HCT116 (cell line): ENCODE measurements around the gene B4GALT4. TPM values are rescaled to one million over a fixed set of nuclear protein-coding genes. Genes with fewer than 3 reads are reported as not detected.

Experiments
- ATAC-seq: fragments of 200-7000 bp; cut with Tn5 transposase; 2 replicates; pipeline ENCODE4 v1.9.1; 2020; ENCODE audit warnings: mild to moderate bottlenecking, moderate library complexity
- BruUV-seq: library from RNA; stranded (reverse); fragments of 400-500 nt; replicated peaks from 2 replicates; lab custom pipeline; 2021; lab: Mats Ljungman, UMichigan
- CTCF ChIA-PET: fragments of 300-600 bp; sonication (Branson Sonifier 250); formaldehyde crosslinking; loops from one replicate; lab custom pipeline; 2021; ENCODE audit warnings: antibody characterized with exemption; lab: Charles Lee
- POLR2A ChIA-PET: fragments of 300-600, 350-600 bp; sonication (Branson Sonifier 250); formaldehyde crosslinking; loops from one replicate; lab custom pipeline; 2021; ENCODE audit warnings: antibody characterized with exemption; lab: Charles Lee
- RAD21 ChIA-PET, 2 experiments: fragments of 300-600 bp; sonication (Branson Sonifier 250); formaldehyde crosslinking; loops; one replicate each; lab custom pipeline; 2023; ENCODE audit warnings: low total read pairs in 2 of 2; ENCODE audit not compliant: uncharacterized antibody in 2 of 2, unreplicated experiment in 2 of 2, low non-redundant PET in 1 of 2; lab: Charles Lee
- DNase-seq: peaks from one replicate; pipeline ENCODE4 v3.0.0-alpha.2; 2010; ENCODE audit warnings: low read depth, low spot score
- H2AFZ ChIP-seq: fragments of 200-600 bp; shearing (Covaris generic), sonication (generic); 2 replicates; pipeline ENCODE4 v1.6.1; 2017; ENCODE audit warnings: low read depth, mixed run types, mixed read lengths, antibody characterized with exemption, low read length; ENCODE audit not compliant: poor library complexity, severe bottlenecking
- H3K27ac ChIP-seq: 2 replicates; pipeline ENCODE4 v1.5.1; 2012; ENCODE audit warnings: low read depth, low read length
- H3K27me3 ChIP-seq: fragments of 200-600 bp; sonication (generic); 2 replicates; pipeline ENCODE4 v1.6.1; 2016; ENCODE audit warnings: mixed run types, low read length, mixed read lengths; ENCODE audit not compliant: insufficient read depth
- H3K36me3 ChIP-seq, 2 experiments: fragments of 200-500 bp in 1 of 2; fragments of 200-600 bp in 1 of 2; sonication (Bioruptor generic) in 1 of 2; sonication (generic) in 1 of 2; 2 replicates each; pipeline versions ENCODE4 v1.5.1 to v1.6.1; 2014 to 2016; ENCODE audit warnings: low read length in 2 of 2, inconsistent platforms in 1 of 2, mixed read lengths in 1 of 2, mixed run types in 1 of 2; ENCODE audit not compliant: insufficient read depth in 2 of 2, control insufficient read depth in 1 of 2
- H3K4me1 ChIP-seq, 2 experiments: fragments of 200-600 bp in 1 of 2; sonication (generic) in 1 of 2; 2 replicates each; pipeline versions ENCODE4 v1.5.1 to v1.6.1; 2012 to 2017; ENCODE audit warnings: low read length in 2 of 2, inconsistent platforms in 1 of 2, mild to moderate bottlenecking in 1 of 2, mixed read lengths in 1 of 2, mixed run types in 1 of 2, moderate library complexity in 1 of 2; ENCODE audit not compliant: insufficient read depth in 2 of 2, control insufficient read depth in 1 of 2
- H3K4me2 ChIP-seq: fragments of 200-600 bp; sonication (generic); 2 replicates; pipeline ENCODE4 v1.6.1; 2017; ENCODE audit warnings: mixed run types, low read length, mixed read lengths
- H3K4me3 ChIP-seq, 2 experiments: fragments of 200-600 bp in 1 of 2; sonication (generic) in 1 of 2; replicated peaks in 1 of 2; 2 replicates each; pipeline ENCODE4 v1.5.1; 2011 to 2016; ENCODE audit warnings: low read length in 2 of 2, control low read depth in 1 of 2, low read depth in 1 of 2, mild to moderate bottlenecking in 1 of 2, mixed read lengths in 1 of 2, mixed run types in 1 of 2
- H3K79me2 ChIP-seq: fragments of 200-600 bp; sonication (generic); 2 replicates; pipeline ENCODE4 v1.6.1; 2017; ENCODE audit warnings: mild to moderate bottlenecking, mixed run types, low read length, moderate library complexity, mixed read lengths; ENCODE audit not compliant: insufficient read depth
- H3K9ac ChIP-seq: fragments of 200-600 bp; sonication (generic); 2 replicates; pipeline ENCODE4 v1.6.1; 2016; ENCODE audit warnings: low read length, mixed read lengths
- H3K9me2 ChIP-seq: fragments of 200-600 bp; sonication (generic), shearing (Covaris generic); 2 replicates; pipeline ENCODE4 v1.6.1; 2017; ENCODE audit warnings: mixed run types, mild to moderate bottlenecking, moderate library complexity; ENCODE audit not compliant: insufficient read depth
- H3K9me3 ChIP-seq, 2 experiments: fragments of 200-500 bp in 1 of 2; fragments of 200-600 bp in 1 of 2; sonication (Bioruptor generic) in 1 of 2; sonication (generic) in 1 of 2; 2 replicates each; pipeline ENCODE4 v1.6.1; 2014 to 2017; ENCODE audit warnings: low read length in 2 of 2, mixed read lengths in 2 of 2, inconsistent platforms in 1 of 2, low read depth in 1 of 2, mild to moderate bottlenecking in 1 of 2, mixed run types in 1 of 2, moderate library complexity in 1 of 2; ENCODE audit not compliant: control insufficient read depth in 1 of 2, insufficient read depth in 1 of 2
- H4K20me1 ChIP-seq: fragments of 200-600 bp; sonication (generic), shearing (Covaris generic); 2 replicates; pipeline ENCODE4 v1.6.1; 2017; ENCODE audit warnings: mixed run types, mild to moderate bottlenecking, moderate library complexity; ENCODE audit not compliant: insufficient read depth
- EZH2 ChIP-seq: fragments of 200-600 bp; sonication (generic); IDR thresholded peaks from 2 replicates; pipeline ENCODE4 v1.6.1; 2017; ENCODE audit warnings: antibody characterized with exemption, mixed run types
- FOSL1 ChIP-seq: IDR thresholded peaks from 2 replicates; pipeline ENCODE4 v1.6.1; 2012; ENCODE audit warnings: low read depth
- JUND ChIP-seq: IDR thresholded peaks from 2 replicates; pipeline ENCODE4 v1.6.1; 2012
- POLR2A ChIP-seq: IDR thresholded peaks from 2 replicates; pipeline ENCODE4 v1.7.0; 2011; ENCODE audit warnings: borderline replicate concordance; ENCODE audit not compliant: insufficient read depth, insufficient read length; ENCODE audit errors: extremely low read depth
- TCF7L2 ChIP-seq: IDR thresholded peaks from 2 replicates; pipeline ENCODE4 v1.7.0; 2011; ENCODE audit warnings: borderline replicate concordance, inconsistent platforms; ENCODE audit not compliant: insufficient read depth, insufficient read length; ENCODE audit errors: extremely low read depth
- YY1 ChIP-seq: IDR thresholded peaks from 2 replicates; pipeline ENCODE4 v1.6.1; 2011; ENCODE audit warnings: low read length, low read depth, moderate library complexity, mild to moderate bottlenecking; ENCODE audit not compliant: insufficient replicate concordance; ENCODE audit errors: extremely low read depth
- ZFX ChIP-seq: fragments of 450-650 bp; IDR thresholded peaks from 2 replicates; pipeline ENCODE4 v1.6.1; 2017
- intact Hi-C: fragments of 100-400 bp; cut with micrococcal nuclease; formaldehyde crosslinking; loops from 2 replicates; pipeline ENCODE4 v1.10.0; 2022
- total RNA-seq: library from RNA; stranded (reverse); gene quantifications from one replicate; pipeline ENCODE4 v1.2.1, GENCODE V29; 2021; ENCODE audit not compliant: unreplicated experiment
- TF ChIP-seq, protein P1 (sequence below): IDR thresholded peaks from 2 replicates; pipeline ENCODE4 v1.6.1; 2011; ENCODE audit warnings: mild to moderate bottlenecking, low read length, moderate library complexity; ENCODE audit not compliant: insufficient replicate concordance; ENCODE audit errors: extremely low read depth
- TF ChIP-seq, protein P2 (sequence below), 3 experiments: fragments of 200-600 bp in 1 of 3; sonication (generic) in 1 of 3; IDR thresholded peaks in 2 of 3; conservative IDR thresholded peaks in 1 of 3; 2 replicates each; pipeline ENCODE4 v1.5.1; 2012 to 2017; ENCODE audit warnings: low read depth in 2 of 3, low read length in 2 of 3, antibody characterized with exemption in 1 of 3, borderline replicate concordance in 1 of 3, control low read depth in 1 of 3, mild to moderate bottlenecking in 1 of 3, mixed read lengths in 1 of 3, mixed run types in 1 of 3, moderate library complexity in 1 of 3; ENCODE audit not compliant: insufficient read depth in 1 of 3

Gene B4GALT4
- total RNA-seq, 1 experiment from 2014 or later, result 15.9 TPM

DNA sequence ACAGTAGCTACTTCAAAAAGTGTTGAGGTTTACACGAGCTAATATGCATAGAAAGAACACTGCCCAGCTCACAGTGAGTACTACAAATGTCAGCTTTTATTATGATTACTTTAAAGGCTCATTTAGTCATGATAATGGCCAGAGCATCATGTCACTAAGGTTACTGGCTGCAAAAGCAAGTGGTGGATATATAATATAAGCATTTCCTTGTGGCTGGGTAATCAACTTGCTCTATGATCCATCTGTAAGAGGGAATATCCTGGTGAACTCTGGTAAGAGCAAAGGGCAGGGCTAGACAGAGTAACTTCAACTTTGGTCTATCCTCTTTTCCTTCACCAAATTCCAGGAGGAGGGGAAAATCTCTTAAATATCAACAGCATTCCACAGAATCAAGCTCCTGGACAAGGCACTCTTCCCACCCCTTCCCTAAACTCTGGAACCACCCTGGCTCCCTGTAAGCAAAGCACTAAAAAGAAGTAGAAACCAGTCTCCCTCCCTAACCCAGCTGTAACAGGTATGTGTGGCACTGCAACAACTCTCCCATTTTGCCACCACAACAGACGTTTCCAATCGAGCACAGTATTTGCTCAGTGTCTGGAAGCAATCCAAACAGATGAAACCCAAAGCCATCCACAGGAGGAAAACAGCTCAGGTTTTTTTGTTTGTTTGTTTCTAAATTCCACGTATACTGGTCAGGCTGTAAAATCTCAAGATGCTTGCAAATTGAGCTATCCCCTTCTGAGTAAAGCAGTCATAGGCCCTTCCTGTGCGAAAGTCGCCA, 13.4 kb downstream of the B4GALT4 start:
- no peak overlapping the region for H3K9ac ChIP-seq
- H3K36me3 ChIP-seq, result peaks cover 4 to 9% of the 10 kb centered on the region in 2 experiments; a peak in 3 of 4 replicates

More for the DNA sequence above, 13.4 kb downstream of the B4GALT4 start:
- Histone ChIP-seq H3K79me2 (no peaks in the 10 kb centered on the region), H3K4me1 (no peaks in the 10 kb centered on the region), H3K9me3 (no peaks in the 10 kb centered on the region), H3K27ac (no peak overlapping the region), H3K9me2 (no peaks in the 10 kb centered on the region), H3K27me3 (no peaks in the 10 kb centered on the region), H3K4me2 (no peak overlapping the region), H2AFZ (no peak overlapping the region), H3K4me3 (no peak overlapping the region), H4K20me1 (no peaks in the 10 kb centered on the region)
- no TSS peak for BruUV-seq
- ATAC-seq (no peak), DNase-seq (no peak)
- intact Hi-C loops, result no loop called here
- TF ChIP-seq TCF7L2 (no peak), JUND (no peak), POLR2A (no peak), YY1 (no peak), FOSL1 (no peak), EZH2 (no peak), ZFX (no peak)
- TF ChIP-seq, protein P1, sequence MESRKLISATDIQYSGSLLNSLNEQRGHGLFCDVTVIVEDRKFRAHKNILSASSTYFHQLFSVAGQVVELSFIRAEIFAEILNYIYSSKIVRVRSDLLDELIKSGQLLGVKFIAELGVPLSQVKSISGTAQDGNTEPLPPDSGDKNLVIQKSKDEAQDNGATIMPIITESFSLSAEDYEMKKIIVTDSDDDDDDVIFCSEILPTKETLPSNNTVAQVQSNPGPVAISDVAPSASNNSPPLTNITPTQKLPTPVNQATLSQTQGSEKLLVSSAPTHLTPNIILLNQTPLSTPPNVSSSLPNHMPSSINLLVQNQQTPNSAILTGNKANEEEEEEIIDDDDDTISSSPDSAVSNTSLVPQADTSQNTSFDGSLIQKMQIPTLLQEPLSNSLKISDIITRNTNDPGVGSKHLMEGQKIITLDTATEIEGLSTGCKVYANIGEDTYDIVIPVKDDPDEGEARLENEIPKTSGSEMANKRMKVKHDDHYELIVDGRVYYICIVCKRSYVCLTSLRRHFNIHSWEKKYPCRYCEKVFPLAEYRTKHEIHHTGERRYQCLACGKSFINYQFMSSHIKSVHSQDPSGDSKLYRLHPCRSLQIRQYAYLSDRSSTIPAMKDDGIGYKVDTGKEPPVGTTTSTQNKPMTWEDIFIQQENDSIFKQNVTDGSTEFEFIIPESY, result no peak
- TF ChIP-seq, protein P2, sequence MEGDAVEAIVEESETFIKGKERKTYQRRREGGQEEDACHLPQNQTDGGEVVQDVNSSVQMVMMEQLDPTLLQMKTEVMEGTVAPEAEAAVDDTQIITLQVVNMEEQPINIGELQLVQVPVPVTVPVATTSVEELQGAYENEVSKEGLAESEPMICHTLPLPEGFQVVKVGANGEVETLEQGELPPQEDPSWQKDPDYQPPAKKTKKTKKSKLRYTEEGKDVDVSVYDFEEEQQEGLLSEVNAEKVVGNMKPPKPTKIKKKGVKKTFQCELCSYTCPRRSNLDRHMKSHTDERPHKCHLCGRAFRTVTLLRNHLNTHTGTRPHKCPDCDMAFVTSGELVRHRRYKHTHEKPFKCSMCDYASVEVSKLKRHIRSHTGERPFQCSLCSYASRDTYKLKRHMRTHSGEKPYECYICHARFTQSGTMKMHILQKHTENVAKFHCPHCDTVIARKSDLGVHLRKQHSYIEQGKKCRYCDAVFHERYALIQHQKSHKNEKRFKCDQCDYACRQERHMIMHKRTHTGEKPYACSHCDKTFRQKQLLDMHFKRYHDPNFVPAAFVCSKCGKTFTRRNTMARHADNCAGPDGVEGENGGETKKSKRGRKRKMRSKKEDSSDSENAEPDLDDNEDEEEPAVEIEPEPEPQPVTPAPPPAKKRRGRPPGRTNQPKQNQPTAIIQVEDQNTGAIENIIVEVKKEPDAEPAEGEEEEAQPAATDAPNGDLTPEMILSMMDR (IDR thresholded peaks at IDR 0.05 in 2 of 3, conservative IDR thresholded peaks at IDR 0.05 in 1 of 3; ENCODE audit: borderline replicate concordance in 1 of 3, insufficient read depth in 1 of 3, low read depth in 2 of 3, low read length in 2 of 3), result no peak
- RAD21 ChIA-PET, result no interaction called here
- CTCF ChIA-PET, result no interaction called here
- POLR2A ChIA-PET, result no interaction called here
